Activated naive CD8-positive, alpha-beta T cell treated with anti-CD3 and anti-CD28 coated beads, Interleukin-2, amount 50 U/mL, for 16 hours (primary cell): ENCODE data around the gene TACR2.

Source experiments
- DNase-seq: peaks from one replicate; pipeline ENCODE4 v3.0.0-alpha.2; 2020; ENCODE audit warnings: low read depth, low spot score

The TACR2 gene

DNA sequence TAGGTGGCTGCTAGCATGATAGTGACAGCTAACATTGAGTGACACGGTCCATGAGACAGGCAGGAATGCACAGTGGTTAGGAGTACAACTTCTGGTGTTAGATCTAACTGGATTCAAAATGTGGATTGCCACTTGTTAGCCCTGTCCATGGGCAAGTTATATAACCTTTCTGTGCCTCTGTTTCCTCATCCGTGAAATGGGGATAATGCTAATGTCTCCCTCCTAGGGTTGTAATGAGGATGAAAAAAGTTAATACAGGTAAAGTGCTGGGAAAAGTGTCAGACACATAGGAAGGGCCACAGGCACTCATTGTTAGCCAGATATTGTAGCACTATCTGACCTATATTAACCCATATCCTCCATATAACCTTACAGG, 41.8 kb downstream of the TACR2 start:
- no peak for DNase-seq

DNA sequence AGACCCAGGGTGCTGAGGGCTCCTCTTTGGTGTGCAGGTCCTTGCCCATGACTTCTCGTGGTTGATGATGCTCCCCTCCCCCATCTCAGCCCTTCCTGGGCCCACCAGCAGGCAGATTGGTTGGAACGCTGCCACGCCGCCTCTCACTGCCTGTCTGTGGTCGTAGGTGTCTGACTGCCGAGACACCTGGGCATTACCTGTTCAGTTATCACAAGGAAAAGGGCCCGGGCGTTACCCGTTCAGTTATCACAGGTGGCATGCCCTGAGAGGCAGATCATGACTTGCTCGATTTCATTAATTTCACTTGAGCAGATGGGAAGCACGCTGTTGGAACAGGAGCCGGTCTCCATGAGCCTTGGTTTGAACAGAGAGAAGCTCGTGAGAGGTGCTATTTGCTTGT, 42.5 kb downstream of the TACR2 start:
- DNase-seq: no peak

DNA sequence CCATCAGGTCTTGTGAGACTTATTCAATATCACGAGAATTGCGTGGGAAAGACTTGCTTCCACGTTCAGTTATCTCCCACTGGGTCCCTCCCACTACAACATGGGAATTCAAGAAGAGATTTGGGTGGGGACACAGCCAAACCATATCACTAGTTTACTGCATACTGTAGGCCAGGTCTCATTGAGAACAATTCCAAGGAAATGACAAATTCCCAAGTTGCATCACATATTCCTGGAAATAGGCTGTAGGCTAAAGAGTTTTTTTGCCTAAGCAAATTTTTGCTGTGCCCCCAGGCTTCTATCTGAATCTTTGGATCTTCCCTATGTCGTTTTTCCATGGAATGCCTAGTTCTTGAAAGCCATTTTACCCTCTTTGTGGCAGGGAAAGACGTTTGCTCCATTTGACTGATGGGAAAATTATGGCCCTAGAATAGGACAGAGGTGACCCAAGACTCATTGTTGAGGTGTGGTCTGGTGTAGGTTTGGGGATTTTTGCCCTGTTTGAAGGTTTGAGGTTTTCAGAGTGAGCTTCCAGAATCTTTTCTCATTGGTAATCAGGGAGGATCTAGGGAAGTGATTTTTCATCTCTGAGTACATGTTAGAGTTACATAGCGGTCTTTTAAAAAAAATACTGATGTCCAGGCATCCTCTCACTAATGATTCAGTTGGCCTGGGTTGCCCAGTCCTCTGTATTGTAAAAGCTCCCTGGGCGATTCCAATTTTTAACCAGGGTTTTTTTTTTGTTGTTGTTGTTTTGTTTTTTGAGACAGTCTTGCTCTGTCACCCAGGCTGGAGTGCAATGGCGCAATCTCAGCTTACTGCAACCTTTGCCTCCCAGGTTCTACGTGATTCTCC, 44.4 kb downstream of the TACR2 start:
- no peak for DNase-seq

DNA sequence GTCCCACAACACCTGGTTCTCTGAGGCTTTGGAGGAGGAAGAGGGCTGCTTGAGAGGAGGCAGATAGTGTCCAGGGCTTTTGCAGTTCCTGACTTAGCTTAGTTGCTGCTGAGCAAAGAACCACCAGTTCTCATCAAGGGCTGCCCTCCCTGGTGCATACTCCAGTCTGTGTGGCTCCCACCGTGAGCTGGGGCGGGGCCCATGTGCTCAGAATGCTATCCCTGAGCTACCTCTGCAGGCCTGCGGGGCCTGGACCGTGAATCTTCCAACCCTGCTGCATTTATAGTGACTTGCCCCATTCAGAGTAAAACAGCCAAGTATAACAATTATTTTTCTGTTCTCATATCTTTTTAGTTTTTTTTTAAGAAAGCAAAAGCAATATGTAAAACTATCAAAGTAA, 49.2 kb downstream of the TACR2 start:
- no peak for DNase-seq

DNA sequence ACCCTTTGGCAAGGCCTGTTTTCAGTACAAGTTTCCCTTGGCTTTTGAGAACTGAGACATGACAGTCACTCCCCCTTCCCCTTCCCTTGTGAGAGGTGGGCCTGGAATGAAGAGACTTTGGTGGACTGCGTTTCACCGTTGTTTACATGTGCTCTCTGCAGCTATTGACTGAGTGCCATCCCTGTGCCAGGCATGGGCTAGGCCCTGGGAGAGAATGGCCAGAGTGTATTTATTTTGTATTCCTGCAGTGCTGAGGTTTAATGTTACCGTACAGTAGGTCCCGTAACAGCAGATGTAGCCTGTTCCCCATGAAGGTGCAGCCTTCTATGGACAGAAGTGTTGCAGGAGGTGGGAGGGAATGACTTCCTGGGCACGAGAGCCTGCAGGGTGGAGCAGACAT, 50.0 kb downstream of the TACR2 start:
- no peak for DNase-seq

DNA sequence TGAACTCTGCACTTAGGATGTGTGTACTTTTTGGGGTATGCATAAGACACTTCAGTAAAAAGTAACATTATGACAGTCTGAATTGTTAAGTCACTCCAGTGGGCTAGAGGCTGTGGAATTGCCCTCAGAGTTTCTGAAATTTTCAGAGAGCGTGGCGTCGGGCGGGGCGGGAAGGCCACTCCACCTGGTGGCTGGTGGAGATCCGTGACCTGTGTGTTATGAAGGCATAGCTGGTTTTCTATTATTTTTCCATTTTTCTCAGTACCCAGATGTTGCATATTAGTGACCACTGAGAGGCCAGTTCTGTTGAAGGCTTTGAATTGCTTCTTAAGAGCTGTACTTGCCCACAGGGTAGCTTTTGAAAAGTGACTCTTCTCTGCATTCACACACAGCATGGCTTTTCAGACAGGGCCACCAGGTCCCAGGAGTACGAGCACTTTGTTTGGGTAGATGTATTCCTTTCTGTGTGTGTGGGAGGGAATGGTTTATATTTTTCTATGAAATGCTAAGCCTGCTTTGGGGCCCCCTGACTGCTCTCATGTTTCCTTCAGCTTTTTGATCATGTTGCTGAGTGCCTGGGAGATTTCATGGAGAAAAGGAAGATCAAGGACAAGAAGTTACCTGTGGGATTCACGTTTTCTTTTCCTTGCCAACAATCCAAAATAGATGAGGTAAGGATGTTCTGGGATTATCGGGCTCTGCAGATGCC, 52.3 kb downstream of the TACR2 start:
- no peak for DNase-seq

DNA sequence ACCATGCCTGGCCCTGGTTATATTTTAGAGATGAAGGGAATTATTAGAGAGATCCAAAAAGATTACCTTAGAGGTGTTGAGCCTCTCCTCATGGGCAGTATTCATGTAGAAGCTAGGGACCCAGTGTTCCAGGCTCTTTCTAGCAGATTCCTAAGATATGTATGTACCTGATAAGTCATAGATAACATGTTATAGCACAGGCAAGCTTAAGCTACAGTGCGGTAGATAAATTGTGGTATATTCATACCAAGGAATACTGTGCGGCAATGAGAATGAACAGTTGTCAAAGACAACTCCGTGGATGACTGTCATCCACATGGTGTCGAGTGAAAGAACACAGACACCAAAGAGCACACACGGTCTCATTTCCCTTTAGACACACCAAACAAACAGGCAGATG, 53.1 kb downstream of the TACR2 start:
- DNase-seq: no peak

DNA sequence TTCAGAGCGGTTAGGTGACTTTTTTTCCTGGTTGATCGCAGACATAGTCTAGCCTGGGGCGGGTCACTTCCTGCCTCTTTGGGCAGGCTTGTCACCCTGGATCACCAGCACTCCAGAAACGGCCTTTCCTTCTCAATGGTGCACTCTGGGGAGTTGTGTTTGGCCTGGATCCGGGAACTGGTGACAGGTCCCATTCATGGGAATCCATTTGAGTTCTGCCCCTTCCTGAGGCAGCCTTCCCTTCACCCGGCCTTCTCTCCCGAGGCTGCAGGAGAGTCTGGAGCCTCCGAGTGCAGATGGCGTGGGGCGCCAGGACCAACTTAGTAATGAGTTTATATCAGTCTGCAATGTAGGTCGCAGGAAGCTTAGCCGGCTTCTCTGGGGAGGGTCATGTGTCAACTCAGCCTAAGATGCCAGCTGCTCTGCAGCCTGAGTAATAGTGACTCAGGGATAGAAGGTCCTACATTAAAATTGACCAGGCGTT, 54.2 kb downstream of the TACR2 start:
- no peak for DNase-seq

DNA sequence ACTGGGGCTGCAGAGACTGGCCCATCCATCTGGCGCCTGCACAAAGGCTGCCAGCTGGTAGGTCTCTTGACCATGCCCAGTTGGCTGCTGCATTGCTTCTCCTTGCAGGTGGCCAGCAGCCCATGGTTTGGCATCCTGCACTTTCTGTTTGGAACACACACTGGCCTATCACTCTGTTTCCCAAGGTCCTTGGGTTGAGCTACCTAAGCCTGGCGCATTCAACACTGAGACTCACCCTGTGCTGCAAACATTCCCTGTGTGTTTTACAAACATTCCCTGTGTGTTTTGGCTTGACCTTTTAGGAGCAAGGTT, 55.5 kb downstream of the TACR2 start:
- no peak for DNase-seq

DNA sequence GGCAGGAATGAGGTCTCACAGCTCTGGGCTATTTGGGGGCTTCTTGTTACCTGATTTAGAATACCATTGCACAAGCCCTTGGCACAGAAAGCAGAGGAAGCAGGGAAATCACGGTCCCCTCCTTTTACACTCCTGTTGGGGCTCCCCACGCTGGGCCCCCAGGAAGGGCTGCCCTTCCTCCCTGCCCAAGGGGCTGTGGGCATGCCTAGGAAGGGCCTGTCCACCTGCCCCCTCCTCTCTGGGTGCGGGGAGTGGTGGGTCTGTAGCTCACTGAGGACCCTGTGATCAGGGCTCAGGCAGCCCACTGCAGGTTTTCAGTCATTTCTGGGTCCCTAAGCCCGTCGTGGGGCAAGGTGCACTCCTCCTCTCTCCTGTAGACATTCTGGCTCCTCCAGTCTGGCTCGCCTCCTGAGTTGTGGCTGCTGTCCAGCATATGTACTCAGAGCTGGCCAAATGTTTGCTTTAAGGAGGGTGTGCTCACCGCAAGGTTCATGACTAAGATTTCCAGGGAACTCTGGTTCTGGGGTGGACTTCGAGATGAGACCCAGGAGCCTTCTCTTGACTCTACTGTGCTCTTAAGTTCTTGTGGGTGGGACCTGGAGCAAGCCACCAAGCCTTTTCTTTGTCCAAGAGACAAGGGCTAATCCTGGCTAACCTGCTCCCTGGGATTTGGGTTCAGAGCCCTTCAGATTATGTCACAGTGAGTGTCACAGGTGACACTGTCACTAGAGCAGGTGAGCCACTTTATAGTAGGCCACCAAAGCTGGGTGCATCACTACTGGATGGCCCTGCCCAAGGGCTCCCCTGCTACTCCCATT, 56.0 kb downstream of the TACR2 start:
- DNase-seq: no peak

DNA sequence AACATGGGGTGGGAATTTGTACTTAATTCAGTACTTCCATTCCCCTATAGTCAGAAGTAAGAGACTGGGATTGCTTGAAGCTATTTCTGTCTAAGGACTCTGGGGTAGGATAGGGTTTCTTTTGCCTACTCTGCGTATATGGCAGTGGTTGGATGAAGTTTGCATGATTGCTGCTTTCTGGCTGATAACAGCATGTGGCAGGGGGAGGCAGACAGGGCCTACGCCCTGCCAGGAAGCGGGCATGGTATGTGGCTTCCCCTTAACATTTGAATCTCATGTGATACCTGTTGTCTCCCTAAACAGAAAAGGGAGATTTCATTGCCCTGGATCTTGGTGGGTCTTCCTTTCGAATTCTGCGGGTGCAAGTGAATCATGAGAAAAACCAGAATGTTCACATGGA, 57.1 kb downstream of the TACR2 start:
- DNase-seq: no peak

DNA sequence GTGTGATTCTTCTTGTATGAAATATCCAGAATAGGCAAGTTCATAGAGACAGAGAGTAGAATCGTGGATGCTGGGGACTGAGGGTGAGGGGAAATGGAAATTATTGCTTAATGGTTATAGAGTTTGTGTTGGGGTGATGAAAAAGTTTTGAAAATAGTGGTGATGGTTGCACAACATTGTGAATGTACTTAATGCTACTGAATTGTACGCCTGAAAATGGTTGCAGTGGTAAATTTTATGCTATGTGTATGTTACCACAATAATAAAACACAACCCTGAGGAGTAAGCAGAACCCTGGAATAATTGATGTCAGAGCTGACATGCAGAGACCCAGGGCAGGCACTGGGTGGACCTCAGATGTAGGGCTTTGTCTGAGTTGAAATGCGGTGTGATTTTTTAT, 57.6 kb downstream of the TACR2 start:
- no peak for DNase-seq

DNA sequence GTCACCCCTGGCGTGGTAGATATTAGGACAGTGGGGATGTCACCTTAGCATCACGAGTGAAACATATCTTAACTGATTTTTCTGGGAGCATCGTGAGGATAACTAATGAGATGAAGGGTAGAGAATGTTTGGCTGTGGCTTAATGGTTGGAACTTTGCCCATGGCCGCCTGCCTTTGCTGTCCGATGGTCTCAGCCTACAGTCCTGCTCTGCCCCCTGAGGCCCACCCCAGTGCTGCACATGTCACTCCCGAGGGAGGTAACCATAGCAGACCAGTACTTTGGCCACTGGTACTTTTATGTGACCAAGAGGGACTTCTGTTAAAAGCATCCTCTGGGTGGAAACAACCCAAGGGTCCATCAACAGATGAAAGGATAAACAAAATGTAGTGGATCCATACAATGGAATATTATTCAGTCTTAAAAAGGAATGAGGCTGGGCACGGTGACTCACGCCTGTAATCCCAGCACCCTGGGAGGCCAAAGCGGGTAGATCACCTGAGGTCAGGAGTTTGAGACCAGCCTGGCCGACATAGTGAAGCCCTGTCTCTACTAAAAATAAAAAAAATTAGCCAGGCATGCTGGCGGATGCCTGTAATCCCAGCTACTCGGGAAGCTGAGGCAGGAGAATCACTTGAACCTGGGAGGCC, 58.4 kb downstream of the TACR2 start:
- DNase-seq: no peak

DNA sequence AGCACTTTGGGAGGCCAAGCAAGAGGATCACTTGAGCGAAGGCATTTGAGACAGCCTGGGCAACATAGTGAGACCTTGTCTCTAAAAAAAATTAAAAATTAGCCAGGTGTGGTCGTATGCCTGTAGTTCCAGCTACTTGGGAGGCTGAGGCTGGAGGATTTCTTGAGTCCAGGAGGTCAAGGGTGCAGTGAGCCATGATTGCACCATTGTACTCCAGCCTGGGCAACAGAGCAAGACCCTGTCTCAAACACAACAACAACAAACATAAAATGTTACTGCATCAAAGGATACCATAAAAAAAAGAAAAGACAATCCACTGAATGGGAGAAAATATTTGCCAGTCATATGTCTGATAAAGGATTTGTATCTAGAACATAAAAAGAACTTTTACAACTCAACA, 60.5 kb downstream of the TACR2 start:
- DNase-seq: no peak

DNA sequence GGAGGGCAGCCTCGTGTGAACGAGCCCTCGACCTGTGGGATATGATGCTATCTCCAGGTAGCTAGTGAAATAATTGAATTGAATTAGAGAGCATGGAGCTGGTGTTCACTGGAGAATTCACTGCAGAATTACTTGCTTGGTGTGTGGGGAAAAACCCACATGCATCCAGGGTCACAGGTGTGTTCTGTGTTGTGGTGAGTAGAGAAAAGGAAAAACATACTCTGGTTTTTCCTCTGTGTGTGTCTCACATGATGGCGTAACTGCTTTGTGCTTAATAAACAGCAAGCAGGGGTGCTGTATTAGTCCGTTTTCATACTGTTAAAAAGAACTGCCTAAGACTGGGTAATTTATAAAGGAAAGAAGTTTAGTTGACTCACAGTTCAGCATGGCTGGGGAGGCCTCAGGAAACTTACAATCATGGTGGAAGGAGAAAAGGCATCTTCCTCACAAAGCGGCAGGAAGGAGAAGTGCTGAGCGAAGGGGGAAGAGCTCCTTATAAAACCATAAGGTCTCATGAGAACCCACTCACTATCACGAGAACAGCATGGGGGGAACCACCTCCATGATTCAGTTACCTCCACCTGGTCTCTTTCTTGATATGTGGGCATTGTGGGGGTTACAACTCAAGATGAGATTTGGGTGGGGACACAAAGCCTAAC, 62.6 kb downstream of the TACR2 start:
- no peak for DNase-seq
